SK-N-SH (cell line): ENCODE measurements around the gene MGLL. TPM values are rescaled to one million over a fixed set of nuclear protein-coding genes. Genes with fewer than 3 reads are reported as not detected.

Experiments used
- CTCF ChIA-PET: fragments of 300-600, 350-600 bp; formaldehyde crosslinking; extraction: SDS; loops from one replicate; lab custom pipeline; 2021; lab: Yijun Ruan, JAX
- POLR2A ChIA-PET: fragments of 350-600 bp; sonication (Branson Sonifier 250); formaldehyde crosslinking; extraction: SDS; loops from one replicate; lab custom pipeline; 2020; ENCODE audit warnings: antibody characterized with exemption, inconsistent platforms; lab: Yijun Ruan, JAX
- DNase-seq: peaks from one replicate; pipeline ENCODE4 v3.0.0; 2012
- H2AFZ ChIP-seq: fragments of 200-600 bp; sonication (generic); 2 replicates; pipeline ENCODE4 v1.8.1; 2016; ENCODE audit warnings: antibody characterized with exemption, mild to moderate bottlenecking, low read depth
- H3F3A ChIP-seq: fragments of 200-600 bp; sonication (generic); replicated peaks from 2 replicates; pipeline ENCODE3; 2016; ENCODE audit warnings: antibody characterized with exemption, mild to moderate bottlenecking; ENCODE audit not compliant: insufficient read depth
- H3K27ac ChIP-seq, 2 experiments: fragments of 200-500 bp in 1 of 2; fragments of 200-600 bp in 1 of 2; sonication (Bioruptor generic) in 1 of 2; sonication (generic), shearing (Covaris generic) in 1 of 2; 2 replicates each; pipeline versions ENCODE4 v1.5.1 to v1.6.1; 2014 to 2016; ENCODE audit warnings: low read depth in 2 of 2, inconsistent platforms in 1 of 2, low read length in 1 of 2, mild to moderate bottlenecking in 1 of 2, mixed read lengths in 1 of 2
- H3K27me3 ChIP-seq: fragments of 200-600 bp; sonication (generic), shearing (Covaris generic); 2 replicates; pipeline ENCODE4 v1.6.1; 2016; ENCODE audit warnings: mixed run types; ENCODE audit not compliant: insufficient read depth
- H3K36me3 ChIP-seq, 2 experiments: fragments of 200-500 bp in 1 of 2; fragments of 200-600 bp in 1 of 2; sonication (Bioruptor generic) in 1 of 2; sonication (generic) in 1 of 2; replicated peaks in 1 of 2; 2 replicates each; pipeline versions ENCODE3 to v1.5.1; 2014 to 2016; ENCODE audit warnings: low read length in 1 of 2, mild to moderate bottlenecking in 1 of 2; ENCODE audit not compliant: insufficient read depth in 2 of 2, control insufficient read depth in 1 of 2
- H3K4me1 ChIP-seq, 2 experiments: fragments of 200-500 bp in 1 of 2; fragments of 200-600 bp in 1 of 2; sonication (Bioruptor generic) in 1 of 2; sonication (generic), shearing (Covaris generic) in 1 of 2; 2 replicates each; pipeline versions ENCODE4 v1.5.1 to v1.6.1; 2014 to 2016; ENCODE audit warnings: low read depth in 1 of 2, low read length in 1 of 2, mixed run types in 1 of 2; ENCODE audit not compliant: insufficient read depth in 2 of 2, control insufficient read depth in 1 of 2
- H3K4me2 ChIP-seq: fragments of 200-600 bp; sonication (generic), shearing (Covaris generic); 2 replicates; pipeline ENCODE4 v1.6.1; 2017; ENCODE audit warnings: mixed run types
- H3K4me3 ChIP-seq, 2 experiments: fragments of 200-500 bp in 1 of 2; fragments of 200-600 bp in 1 of 2; sonication (Bioruptor generic) in 1 of 2; sonication (generic), shearing (Covaris generic) in 1 of 2; 2 replicates each; pipeline versions ENCODE4 v1.5.1 to v1.8.1; 2014 to 2016; ENCODE audit warnings: low read depth in 2 of 2, inconsistent platforms in 1 of 2, low read length in 1 of 2, mild to moderate bottlenecking in 1 of 2, mixed read lengths in 1 of 2, moderate library complexity in 1 of 2
- H3K79me2 ChIP-seq: fragments of 200-600 bp; sonication (generic); 2 replicates; pipeline ENCODE4 v1.8.1; 2017; ENCODE audit warnings: mild to moderate bottlenecking; ENCODE audit not compliant: insufficient read depth
- H3K9ac ChIP-seq: fragments of 200-600 bp; sonication (generic); 2 replicates; pipeline ENCODE4 v1.6.1; 2017; ENCODE audit warnings: mixed run types
- H3K9me2 ChIP-seq: fragments of 200-600 bp; sonication (generic); 2 replicates; pipeline ENCODE4 v1.6.1; 2017; ENCODE audit warnings: mixed run types
- H3K9me3 ChIP-seq: fragments of 200-600 bp; sonication (generic); 2 replicates; pipeline ENCODE4 v1.6.1; 2017; ENCODE audit warnings: mixed run types, mild to moderate bottlenecking, moderate library complexity
- H4K20me1 ChIP-seq: fragments of 200-600 bp; sonication (generic); 2 replicates; pipeline ENCODE4 v1.6.1; 2017; ENCODE audit warnings: mild to moderate bottlenecking, mixed run types; ENCODE audit not compliant: insufficient read depth
- ELF1 ChIP-seq: IDR thresholded peaks from 2 replicates; pipeline ENCODE4 v1.4.0; 2012
- EP300 ChIP-seq, 2 experiments: IDR thresholded peaks; 2 replicates each; pipeline versions ENCODE4 v1.4.0 to v1.6.1; 2012; ENCODE audit warnings: borderline replicate concordance in 1 of 2, low read depth in 1 of 2, low read length in 1 of 2
- FOSL2 ChIP-seq: IDR thresholded peaks from 2 replicates; pipeline ENCODE4 v1.4.0; 2012; ENCODE audit warnings: low read depth, mild to moderate bottlenecking, moderate library complexity, borderline replicate concordance
- FOXJ3 ChIP-seq: sonication (generic); formaldehyde crosslinking; IDR thresholded peaks from 2 replicates; pipeline ENCODE4 v1.5.1; 2020; ENCODE audit warnings: mild to moderate bottlenecking, missing genetic modification reagents
- IRF3 ChIP-seq: fragments of 150-350 bp; IDR thresholded peaks from 2 replicates; pipeline ENCODE4 v1.6.1; 2016; ENCODE audit warnings: mild to moderate bottlenecking, low read depth, low read length
- JUND ChIP-seq: IDR thresholded peaks from 2 replicates; pipeline ENCODE4 v1.4.0; 2012
- MAX ChIP-seq: IDR thresholded peaks from 2 replicates; pipeline ENCODE4 v1.4.0; 2012; ENCODE audit warnings: low read depth
- MEF2A ChIP-seq: IDR thresholded peaks from 2 replicates; pipeline ENCODE4 v1.4.0; 2012; ENCODE audit warnings: low read depth, borderline replicate concordance
- NRF1 ChIP-seq: IDR thresholded peaks from 2 replicates; pipeline ENCODE4 v1.6.1; 2012; ENCODE audit warnings: low read depth, mild to moderate bottlenecking, low read length
- PBX3 ChIP-seq: IDR thresholded peaks from 2 replicates; pipeline ENCODE4; 2012
- POLR2AphosphoS5 ChIP-seq: IDR thresholded peaks from 2 replicates; pipeline ENCODE4 v1.6.1; 2012; ENCODE audit warnings: low read depth, low read length
- RAD21 ChIP-seq: IDR thresholded peaks from 2 replicates; pipeline ENCODE4 v1.6.1; 2012; ENCODE audit warnings: mild to moderate bottlenecking, low read length
- RFX5 ChIP-seq: IDR thresholded peaks from 2 replicates; pipeline ENCODE4 v1.6.1; 2012; ENCODE audit warnings: mild to moderate bottlenecking, improper control_type of control experiment, low read length
- RXRA ChIP-seq: IDR thresholded peaks from 2 replicates; pipeline ENCODE4 v1.4.0; 2012; ENCODE audit warnings: low read depth, mild to moderate bottlenecking, borderline replicate concordance
- SIN3A ChIP-seq: IDR thresholded peaks from 2 replicates; pipeline ENCODE4 v1.6.1; 2012; ENCODE audit warnings: low read depth, mild to moderate bottlenecking, low read length, moderate library complexity, borderline replicate concordance
- TCF12 ChIP-seq: IDR thresholded peaks from 2 replicates; pipeline ENCODE4 v1.4.0; 2012
- TEAD4 ChIP-seq: IDR thresholded peaks from 2 replicates; pipeline ENCODE4 v1.4.0; 2012; ENCODE audit warnings: mild to moderate bottlenecking, borderline replicate concordance; ENCODE audit not compliant: insufficient read depth
- YY1 ChIP-seq: IDR thresholded peaks from 2 replicates; pipeline ENCODE4 v1.4.0; 2012; ENCODE audit warnings: low read depth, mild to moderate bottlenecking
- WGBS: methylation state at CpG from one replicate; pipeline ENCODE4 v1.1.6; 2017; ENCODE audit warnings: low lambda C conversion rate; 5-methylcytosine and 5-hydroxymethylcytosine counted together
- polyA plus RNA-seq, 3 experiments: library from polyadenylated mRNA; depleted of rRNA; stranded (reverse); fragments of >200 nt; gene quantifications; 2 replicates each; pipeline ENCODE4 v1.2.3, GENCODE V29; 2012

Gene MGLL
- polyA plus RNA-seq, 1 of the 3 experiments (the other 2 are of a cell fraction), result 2.2 TPM

- no peak for DNase-seq
- ChIA-PET POLR2A (interaction anchor here (1.4 to 2.1 kb wide), 2 partner anchors 10 to 16 kb away, joined by 3 to 5 read pairs; no protein-coding TSS in a partner anchor), CTCF (interaction anchor here (1.1 to 4.8 kb wide), 5 partner anchors 12 to 293 kb away, joined by 3 to 34 read pairs (median 7); no protein-coding TSS in a partner anchor)
- Histone ChIP-seq H3K36me3 (peaks cover 0 to 3% of the 10 kb centered on the region in 2 experiments), H3K9me2 (no peaks in the 10 kb centered on the region), H3F3A (no peaks in the 10 kb centered on the region), H2AFZ (no peak overlapping the region), H3K4me3 (no peak overlapping the region), H3K79me2 (peaks cover under 1% of the 10 kb centered on the region; the same call in 1 of the 2 replicates), H4K20me1 (no peaks in the 10 kb centered on the region), H3K27ac (no peak overlapping the region), H3K9me3 (no peaks in the 10 kb centered on the region), H3K4me2 (no peak overlapping the region), H3K4me1 (peaks cover 0 to 8% of the 10 kb centered on the region in 2 experiments; a peak in 1 of 4 replicates), H3K27me3 (no peaks in the 10 kb centered on the region), H3K9ac (no peak overlapping the region)
- TF ChIP-seq TCF12 (no peak), ELF1 (no peak), JUND (no peak), RXRA (no peak), MAX (no peak), FOSL2 (no peak), YY1 (no peak), SIN3A (no peak), EP300 (IDR thresholded peaks at IDR 0.05; ENCODE audit: borderline replicate concordance in 1 of 2, low read depth in 1 of 2, low read length in 1 of 2) (no peak), MEF2A (no peak), IRF3 (no peak), POLR2AphosphoS5 (no peak), NRF1 (no peak), PBX3 (no peak), FOXJ3 (no peak)
- WGBS, result 94% methylated on average over 6 of the region's 12 CpGs
Measured at GRCh38 chr3:127678611-127679533, 143.4 kb downstream of the MGLL start.

GRCh38 chr3:127678315-127678599 lies 144.1 kb downstream of the MGLL start:
- CTCF ChIA-PET, result interaction anchor here (0.6 to 4.8 kb wide), 3 partner anchors 17 to 292 kb away, joined by 3 to 34 read pairs (median 3); no protein-coding TSS in a partner anchor

More at GRCh38 chr3:127678315-127678599, 144.1 kb downstream of the MGLL start:
- no peaks in the 10 kb centered on the region for H3K27me3 ChIP-seq
- no peaks in the 10 kb centered on the region for H3K9me2 ChIP-seq
- H3F3A ChIP-seq, result no peaks in the 10 kb centered on the region
- H3K9ac ChIP-seq, result no peak overlapping the region
- H3K4me1 ChIP-seq, result peaks cover 0 to 12% of the 10 kb centered on the region in 2 experiments; a peak in 1 of 4 replicates
- WGBS, result 98% methylated on average over 8 of the region's 8 CpGs
- DNase-seq, result no peak
- H2AFZ ChIP-seq, result no peak overlapping the region
- H3K4me3 ChIP-seq, result no peak overlapping the region
- H3K36me3 ChIP-seq, result peaks cover 0 to 3% of the 10 kb centered on the region in 2 experiments
- H3K9me3 ChIP-seq, result no peaks in the 10 kb centered on the region
- no peak overlapping the region for H3K27ac ChIP-seq
- POLR2A ChIA-PET, result interaction anchor here (1.4 to 2.1 kb wide), 2 partner anchors 11 to 16 kb away, joined by 3 to 5 read pairs; no protein-coding TSS in a partner anchor
- no peaks in the 10 kb centered on the region for H4K20me1 ChIP-seq
- no peak overlapping the region for H3K4me2 ChIP-seq
- TF ChIP-seq ELF1, result no peak
- no peak for TF ChIP-seq TEAD4
- no peak for TF ChIP-seq RAD21
- TF ChIP-seq IRF3, result no peak
- TF ChIP-seq TCF12, result no peak
- no peak for TF ChIP-seq SIN3A
- no peak for TF ChIP-seq MAX
- TF ChIP-seq RFX5, result no peak
- TF ChIP-seq MEF2A, result no peak
- peaks cover 7% of the 10 kb centered on the region; the same call in 1 of the 2 replicates for H3K79me2 ChIP-seq
